Activated CD8-positive, alpha-beta T cell treated with anti-CD3 and anti-CD28 coated beads for 36 hours (primary cell): Measurements from ENCODE around the gene SIK3. TPM values are rescaled to one million over a fixed set of nuclear protein-coding genes. Genes with fewer than 3 reads are reported as not detected.
"Not testable (repeated sequence)": the region's sequence is repeated elsewhere in the genome, so short reads cannot be mapped to it uniquely, and the experiment has no call there.

Experiments used
- ATAC-seq: fragments of 200-7000 bp; cut with Tn5 transposase; one replicate; pipeline ENCODE4 v1.10.0; 2021; ENCODE audit warnings: mild to moderate bottlenecking, moderate library complexity
- CTCF ChIA-PET: fragments of 350-600 bp; sonication (Branson Sonifier 250); formaldehyde crosslinking; loops from one replicate; lab custom pipeline; 2021; ENCODE audit warnings: antibody characterized with exemption; lab: Charles Lee
- POLR2A ChIA-PET: fragments of 350-600 bp; sonication (Branson Sonifier 250); formaldehyde crosslinking; loops from one replicate; lab custom pipeline; 2021; ENCODE audit warnings: antibody characterized with exemption; lab: Charles Lee
- DNase-seq: peaks from one replicate; pipeline ENCODE4 v3.0.0-alpha.2; 2020
- H3K27ac Mint-ChIP-seq: one replicate; pipeline ENCODE4 v1.8.0; 2021; ENCODE audit warnings: mild to moderate bottlenecking, mixed read lengths
- H3K27me3 Mint-ChIP-seq: one replicate; pipeline ENCODE4 v1.8.0; 2021; ENCODE audit warnings: mixed read lengths
- H3K36me3 Mint-ChIP-seq: one replicate; pipeline ENCODE4 v1.8.0; 2021; ENCODE audit warnings: low read depth, mixed read lengths
- H3K4me1 Mint-ChIP-seq: one replicate; pipeline ENCODE4 v1.8.0; 2021; ENCODE audit warnings: low read depth, mixed read lengths
- H3K4me3 Mint-ChIP-seq: one replicate; pipeline ENCODE4 v1.8.0; 2021; ENCODE audit warnings: mild to moderate bottlenecking, moderate library complexity, mixed read lengths
- H3K9me3 Mint-ChIP-seq: one replicate; pipeline ENCODE4 v1.8.0; 2021; ENCODE audit warnings: mixed read lengths
- CTCF ChIP-seq: fragments of 200-600 bp; IDR thresholded peaks from one replicate; pipeline ENCODE4 v1.8.0; 2022; ENCODE audit warnings: antibody characterized with exemption, mild to moderate bottlenecking
- intact Hi-C: fragments of 100-400 bp; cut with micrococcal nuclease; formaldehyde crosslinking; loops from one replicate; pipeline ENCODE4 v1.10.0; 2022
- total RNA-seq, 2 experiments: library from RNA; stranded (reverse); gene quantifications; one replicate each; pipeline ENCODE4 v1.2.3, GENCODE V29; 2021

The SIK3 gene
- total RNA-seq, 2 experiments from 2014 or later = 18.7 to 24.1 TPM

DNA sequence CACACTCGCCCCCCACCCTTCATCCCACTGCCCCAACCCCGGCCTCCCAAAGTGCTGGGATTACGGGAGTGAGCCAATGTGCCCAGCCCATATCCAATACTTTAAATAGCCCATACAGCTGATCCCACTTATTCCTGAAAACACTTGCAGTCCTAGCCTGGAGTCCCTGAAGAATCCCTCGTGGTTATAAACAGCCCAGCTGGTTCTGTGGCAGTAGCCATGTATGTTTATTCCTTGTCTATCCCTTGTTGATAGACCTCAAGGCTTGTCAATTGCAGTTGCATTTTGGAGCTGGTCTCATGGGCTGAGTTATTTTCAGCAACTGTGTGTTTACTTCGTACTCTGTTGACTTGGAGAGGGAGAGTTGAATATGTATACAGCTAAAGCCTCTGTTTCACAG lies 24.3 kb upstream of the SIK3 start:
- ATAC-seq (no peak), DNase-seq (no peak)
- ChIA-PET CTCF (interaction anchor here (0.8 to 1.6 kb wide), 3 partner anchors 17 to 287 kb away, joined by 3 to 5 read pairs (median 4); no protein-coding TSS in a partner anchor), POLR2A (interaction anchor here (1.0 to 1.1 kb wide), 2 partner anchors 22 to 287 kb away, joined by 3 read pairs; partner anchors contain the start of gene PAFAH1B2)
- Mint-ChIP-seq H3K4me1 (no peaks in the 10 kb centered on the region), H3K4me3 (no peak overlapping the region), H3K9me3 (no peaks in the 10 kb centered on the region), H3K27me3 (no peaks in the 10 kb centered on the region), H3K36me3 (no peaks in the 10 kb centered on the region), H3K27ac (no peak overlapping the region)
- intact Hi-C loops = no loop called here
- TF ChIP-seq CTCF = no peak

GRCh38 chr11:117121176-117121575 lies 22.9 kb upstream of the SIK3 start:
- ChIA-PET POLR2A (no interaction called here), CTCF (no interaction called here)
- intact Hi-C loops = no loop called here
- no peak for TF ChIP-seq CTCF
- ATAC-seq (no peak), DNase-seq (no peak)
- Mint-ChIP-seq H3K27me3 (no peaks in the 10 kb centered on the region), H3K4me1 (no peaks in the 10 kb centered on the region), H3K9me3 (no peaks in the 10 kb centered on the region), H3K36me3 (no peaks in the 10 kb centered on the region), H3K27ac (no peak overlapping the region), H3K4me3 (no peak overlapping the region)

DNA sequence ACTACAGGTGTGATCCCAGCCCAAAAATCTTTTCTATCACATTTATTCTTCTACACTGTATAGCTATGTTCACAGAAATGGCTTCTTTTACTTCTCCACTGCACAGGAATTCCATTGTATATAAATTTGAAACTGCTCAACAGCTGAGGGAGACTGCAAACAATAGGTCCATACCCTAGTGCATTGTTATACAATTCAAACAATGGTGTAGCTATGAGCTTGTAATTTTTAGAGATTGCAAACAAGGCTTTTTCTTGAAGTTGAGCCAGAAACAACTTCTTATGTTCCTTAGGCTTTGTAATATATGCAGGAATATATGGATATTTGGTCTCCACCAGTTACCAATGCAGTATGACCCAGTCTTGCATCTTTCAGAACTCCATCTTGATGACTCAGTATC lies 19.5 kb upstream of the SIK3 start:
- TF ChIP-seq CTCF = no peak
- no peak for ATAC-seq
- H3K27me3 Mint-ChIP-seq = no peaks in the 10 kb centered on the region
- no peak for DNase-seq
- H3K4me3 Mint-ChIP-seq = no peak overlapping the region
- intact Hi-C loops = no loop called here
- H3K4me1 Mint-ChIP-seq = no peaks in the 10 kb centered on the region
- POLR2A ChIA-PET = no interaction called here
- H3K36me3 Mint-ChIP-seq = no peaks in the 10 kb centered on the region
- CTCF ChIA-PET = no interaction called here
- no peak overlapping the region for H3K27ac Mint-ChIP-seq
- no peaks in the 10 kb centered on the region for H3K9me3 Mint-ChIP-seq

DNA sequence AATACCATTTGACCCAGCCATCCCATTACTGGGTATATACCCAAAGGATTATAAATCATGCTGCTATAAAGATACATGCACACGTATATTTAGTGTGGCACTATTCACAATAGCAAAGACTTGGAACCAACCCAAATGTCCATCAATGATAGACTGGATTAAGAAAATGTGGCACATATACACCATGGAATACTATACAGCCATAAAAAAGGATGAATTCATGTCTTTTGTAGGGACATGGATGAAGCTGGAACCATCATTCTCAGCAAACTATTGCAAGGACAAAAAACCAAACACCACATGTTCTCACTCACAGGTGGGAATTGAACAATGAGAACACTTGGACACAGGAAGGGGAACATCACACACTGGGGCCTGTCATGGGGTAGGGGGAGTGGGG lies 14.7 kb upstream of the SIK3 start:
- H3K9me3 Mint-ChIP-seq, ATAC-seq, H3K27ac Mint-ChIP-seq, DNase-seq, intact Hi-C loops, H3K36me3 Mint-ChIP-seq, POLR2A ChIA-PET, H3K4me1 Mint-ChIP-seq, H3K27me3 Mint-ChIP-seq, H3K4me3 Mint-ChIP-seq, CTCF ChIA-PET: not testable (repeated sequence)

DNA sequence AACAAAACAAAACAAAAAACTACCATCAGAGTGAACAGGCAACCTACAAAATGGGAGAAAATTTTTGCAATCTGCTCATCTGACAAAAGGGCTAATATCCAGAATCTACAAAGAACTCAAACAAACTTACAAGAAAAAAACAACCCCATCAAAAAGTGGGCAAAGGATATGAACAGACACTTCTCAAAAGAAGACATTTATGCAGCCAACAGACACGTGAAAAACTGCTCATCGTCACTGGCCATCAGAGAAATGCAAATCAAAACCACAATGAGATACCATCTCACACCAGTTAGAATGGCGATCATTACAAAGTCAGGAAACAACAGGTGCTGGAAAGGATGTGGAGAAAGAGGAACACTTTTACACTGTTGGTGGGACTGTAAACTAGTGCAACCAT lies 14.3 kb upstream of the SIK3 start:
- H3K36me3 Mint-ChIP-seq, H3K27me3 Mint-ChIP-seq, H3K4me3 Mint-ChIP-seq, H3K9me3 Mint-ChIP-seq, H3K27ac Mint-ChIP-seq, ATAC-seq, DNase-seq, POLR2A ChIA-PET, H3K4me1 Mint-ChIP-seq, intact Hi-C loops: not testable (repeated sequence)
- CTCF ChIA-PET = interaction anchor here (1.5 kb wide), 1 partner anchor 276 kb away, joined by 3 read pairs; no protein-coding TSS in a partner anchor

GRCh38 chr11:117110294-117110950 lies 12.2 kb upstream of the SIK3 start:
- DNase-seq (no peak), ATAC-seq (no peak)
- Mint-ChIP-seq H3K36me3 (no peaks in the 10 kb centered on the region), H3K4me1 (no peaks in the 10 kb centered on the region), H3K4me3 (no peak overlapping the region), H3K27ac (no peak overlapping the region), H3K9me3 (no peaks in the 10 kb centered on the region), H3K27me3 (no peaks in the 10 kb centered on the region)
- intact Hi-C loops = no loop called here
- CTCF ChIA-PET = interaction anchor here (1.0 to 1.6 kb wide), 2 partner anchors 14 to 319 kb away, joined by 3 read pairs; partner anchors contain the start of gene APOA5
- TF ChIP-seq CTCF = no peak
- POLR2A ChIA-PET = no interaction called here
